Keratinocyte (primary cell): ENCODE measurements around the gene PAIP1. TPM values are rescaled to one million over a fixed set of nuclear protein-coding genes. Genes with fewer than 3 reads are reported as not detected.

Source experiments
- DNase-seq: peaks from one replicate; pipeline ENCODE4 v3.0.0-alpha.2; 2011; ENCODE audit warnings: low read depth, missing footprints, low spot score
- FAIRE-seq: peaks from 2 replicates; lab custom pipeline; 2011; peaks lifted over from hg19 to GRCh38; lab: Jason Lieb, UNC
- H2AFZ ChIP-seq: 2 replicates; pipeline ENCODE4 v1.6.0; 2012; ENCODE audit warnings: low read length, control low read depth, inconsistent platforms; ENCODE audit not compliant: control insufficient read depth
- H3K27ac ChIP-seq: 2 replicates; pipeline ENCODE4 v1.5.1; 2011; ENCODE audit warnings: low read length; ENCODE audit not compliant: control insufficient read depth, insufficient read depth
- H3K27me3 ChIP-seq: 3 replicates; pipeline ENCODE4 v1.6.0; 2011; ENCODE audit warnings: low read length; ENCODE audit not compliant: control insufficient read depth, insufficient read depth; ENCODE audit errors: extremely low read depth
- H3K36me3 ChIP-seq, 2 experiments: 2 replicates in 1 of 2; 3 replicates in 1 of 2; pipeline ENCODE4 v1.5.1; 2011; ENCODE audit warnings: low read length in 2 of 2, mild to moderate bottlenecking in 1 of 2; ENCODE audit not compliant: control insufficient read depth in 2 of 2, insufficient read depth in 2 of 2; ENCODE audit errors: extremely low read depth in 1 of 2
- H3K4me1 ChIP-seq: 3 replicates; pipeline ENCODE4 v1.5.1; 2011; ENCODE audit warnings: low read length; ENCODE audit not compliant: control insufficient read depth, insufficient read depth; ENCODE audit errors: extremely low read depth
- H3K4me2 ChIP-seq: 3 replicates; pipeline ENCODE4 v1.6.0; 2011; ENCODE audit warnings: low read depth, low read length; ENCODE audit not compliant: control insufficient read depth, insufficient read depth; ENCODE audit errors: extremely low read depth
- H3K4me3 ChIP-seq, 3 experiments: fragments of 200-600 bp in 1 of 3; sonication (generic) in 1 of 3; 2 replicates in 2 of 3; 3 replicates in 1 of 3; pipeline ENCODE4 v1.5.1; 2011 to 2016; ENCODE audit warnings: low read length in 3 of 3, mild to moderate bottlenecking in 3 of 3, control low read depth in 2 of 3, inconsistent platforms in 1 of 3, low read depth in 1 of 3, mixed read lengths in 1 of 3, mixed run types in 1 of 3, moderate library complexity in 1 of 3; ENCODE audit not compliant: control insufficient read depth in 2 of 3, insufficient read depth in 2 of 3; ENCODE audit errors: extremely low read depth in 1 of 3
- H3K79me2 ChIP-seq: 2 replicates; pipeline ENCODE4 v1.6.0; 2012; ENCODE audit warnings: low read length; ENCODE audit not compliant: control insufficient read depth, insufficient read depth
- H3K9ac ChIP-seq: 3 replicates; pipeline ENCODE4 v1.6.0; 2011; ENCODE audit warnings: low read length; ENCODE audit not compliant: control insufficient read depth, insufficient read depth; ENCODE audit errors: extremely low read depth
- H3K9me1 ChIP-seq: 3 replicates; pipeline ENCODE4 v1.6.0; 2011; ENCODE audit warnings: low read length; ENCODE audit not compliant: control insufficient read depth, insufficient read depth; ENCODE audit errors: extremely low read depth
- H3K9me3 ChIP-seq: 2 replicates; pipeline ENCODE4 v1.5.1; 2012; ENCODE audit warnings: low read depth, low read length; ENCODE audit not compliant: control insufficient read depth
- H4K20me1 ChIP-seq: 3 replicates; pipeline ENCODE4 v1.6.0; 2011; ENCODE audit warnings: low read length; ENCODE audit not compliant: control insufficient read depth, insufficient read depth; ENCODE audit errors: extremely low read depth
- EZH2 ChIP-seq: IDR thresholded peaks from one replicate; pipeline ENCODE4 v1.6.1; 2012; ENCODE audit warnings: inconsistent platforms, mild to moderate bottlenecking, low read length, moderate library complexity
- dilution Hi-C: fragments of 300-500 bp; cut with MboI; formaldehyde crosslinking; loops from one replicate; pipeline ENCODE4 v1.7.0; 2020; ENCODE audit warnings: low sequenced_read_pairs; ENCODE audit not compliant: extremely low pct_ligation_motif_present
- polyA minus RNA-seq, 3 experiments: library from RNA; depleted of rRNA, polyadenylated mRNA; stranded (reverse); fragments of >200 nt; gene quantifications; 1 replicate in 1 of 3; 2 replicates in 1 of 3; 3 replicates in 1 of 3; pipeline ENCODE4 v1.2.3, GENCODE V29; 2011
- polyA plus RNA-seq, 5 experiments: library from polyadenylated mRNA; depleted of rRNA in 3 of 5; stranded (reverse) in 3 of 5; stranded (forward) in 1 of 5; unstranded in 1 of 5; fragments of >200 nt; gene quantifications; 1 replicate in 1 of 5; 2 replicates in 3 of 5; 3 replicates in 1 of 5; pipeline versions ENCODE4 v1.2.1 to v1.2.3, GENCODE V29; 2011 to 2012; ENCODE audit warnings: missing spikeins in 2 of 5, low read depth in 1 of 5, low replicate concordance in 1 of 5
- TF ChIP-seq, protein P1 (sequence below), 3 experiments: IDR thresholded peaks in 1 of 3; conservative IDR thresholded peaks in 1 of 3; optimal IDR thresholded peaks in 1 of 3; 2 replicates in 2 of 3; 3 replicates in 1 of 3; pipeline versions ENCODE3 to v1.5.1; 2011; ENCODE audit warnings: low read length in 3 of 3, mild to moderate bottlenecking in 3 of 3, moderate library complexity in 2 of 3, control low read depth in 1 of 3, inconsistent platforms in 1 of 3; ENCODE audit not compliant: insufficient read depth in 2 of 3; ENCODE audit errors: extremely low read depth in 1 of 3

The PAIP1 gene, protein sequence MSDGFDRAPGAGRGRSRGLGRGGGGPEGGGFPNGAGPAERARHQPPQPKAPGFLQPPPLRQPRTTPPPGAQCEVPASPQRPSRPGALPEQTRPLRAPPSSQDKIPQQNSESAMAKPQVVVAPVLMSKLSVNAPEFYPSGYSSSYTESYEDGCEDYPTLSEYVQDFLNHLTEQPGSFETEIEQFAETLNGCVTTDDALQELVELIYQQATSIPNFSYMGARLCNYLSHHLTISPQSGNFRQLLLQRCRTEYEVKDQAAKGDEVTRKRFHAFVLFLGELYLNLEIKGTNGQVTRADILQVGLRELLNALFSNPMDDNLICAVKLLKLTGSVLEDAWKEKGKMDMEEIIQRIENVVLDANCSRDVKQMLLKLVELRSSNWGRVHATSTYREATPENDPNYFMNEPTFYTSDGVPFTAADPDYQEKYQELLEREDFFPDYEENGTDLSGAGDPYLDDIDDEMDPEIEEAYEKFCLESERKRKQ
- polyA plus RNA-seq (84.0 to 115 TPM (median 102 TPM) in 3 replicates), polyA minus RNA-seq (31.9 to 82.5 TPM (median 74.7 TPM) in 3 replicates)
- polyA plus RNA-seq (2011; ENCODE audit: low read depth), result 71.9 TPM
- polyA plus RNA-seq (2011; cell fraction: cytosol; rRNA removed), result 74.5 and 169 TPM in 2 replicates
- 62.8 and 69.5 TPM in 2 replicates for polyA plus RNA-seq (2011; cell fraction: nucleus; rRNA removed)
- 60.4 and 61.1 TPM in 2 replicates for polyA plus RNA-seq (2012; ENCODE audit: low replicate concordance)
- 59.7 TPM for polyA minus RNA-seq (2011; cell fraction: cytosol; rRNA and poly(A)+ RNA removed)
- polyA minus RNA-seq (2011; cell fraction: nucleus; rRNA and poly(A)+ RNA removed), result 24.3 and 39.0 TPM in 2 replicates

DNA sequence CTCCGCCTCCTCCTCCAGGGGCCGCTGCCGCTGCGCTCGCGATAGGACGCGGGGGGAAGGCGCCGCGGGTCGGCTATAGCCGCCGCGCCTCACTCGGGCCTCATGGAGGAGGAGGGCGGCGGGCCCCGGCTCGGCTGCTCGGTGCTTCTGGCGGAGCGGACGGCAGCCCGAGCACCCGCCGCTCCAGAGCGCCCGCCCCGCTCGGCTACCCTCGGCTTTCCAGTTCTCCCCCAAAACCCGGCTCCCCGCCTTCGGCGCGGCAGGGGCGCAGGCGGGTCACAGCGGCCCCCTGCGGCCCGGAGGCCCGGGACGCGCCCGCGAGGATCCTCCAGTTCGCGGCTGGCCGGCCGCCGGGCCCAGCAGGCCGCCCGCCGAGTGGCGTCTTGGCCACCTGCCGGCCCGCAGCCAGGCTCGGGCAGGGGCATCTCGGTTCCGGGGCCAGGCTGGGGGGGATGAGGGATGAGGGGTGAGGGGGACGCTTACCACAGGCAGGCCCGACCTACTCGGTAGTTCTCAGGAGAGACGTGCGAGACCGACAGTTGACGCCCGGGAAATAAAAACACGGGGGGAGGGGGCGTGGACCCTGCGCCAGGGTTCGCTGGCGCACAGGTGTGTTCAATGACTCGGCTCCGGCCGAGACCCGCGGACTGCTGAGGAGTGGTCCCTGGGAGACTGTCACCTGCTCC lies at the start of gene PAIP1:
PAIP1 (minus strand) TSS at position 221 of the 686 bp plus-strand sequence. CDS start 231 bp downstream, outside the sequence.
- TF ChIP-seq, protein P1, sequence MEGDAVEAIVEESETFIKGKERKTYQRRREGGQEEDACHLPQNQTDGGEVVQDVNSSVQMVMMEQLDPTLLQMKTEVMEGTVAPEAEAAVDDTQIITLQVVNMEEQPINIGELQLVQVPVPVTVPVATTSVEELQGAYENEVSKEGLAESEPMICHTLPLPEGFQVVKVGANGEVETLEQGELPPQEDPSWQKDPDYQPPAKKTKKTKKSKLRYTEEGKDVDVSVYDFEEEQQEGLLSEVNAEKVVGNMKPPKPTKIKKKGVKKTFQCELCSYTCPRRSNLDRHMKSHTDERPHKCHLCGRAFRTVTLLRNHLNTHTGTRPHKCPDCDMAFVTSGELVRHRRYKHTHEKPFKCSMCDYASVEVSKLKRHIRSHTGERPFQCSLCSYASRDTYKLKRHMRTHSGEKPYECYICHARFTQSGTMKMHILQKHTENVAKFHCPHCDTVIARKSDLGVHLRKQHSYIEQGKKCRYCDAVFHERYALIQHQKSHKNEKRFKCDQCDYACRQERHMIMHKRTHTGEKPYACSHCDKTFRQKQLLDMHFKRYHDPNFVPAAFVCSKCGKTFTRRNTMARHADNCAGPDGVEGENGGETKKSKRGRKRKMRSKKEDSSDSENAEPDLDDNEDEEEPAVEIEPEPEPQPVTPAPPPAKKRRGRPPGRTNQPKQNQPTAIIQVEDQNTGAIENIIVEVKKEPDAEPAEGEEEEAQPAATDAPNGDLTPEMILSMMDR (optimal IDR thresholded peaks at IDR 0.05 in 1 of 3, IDR thresholded peaks at IDR 0.05 in 1 of 3, conservative IDR thresholded peaks at IDR 0.05 in 1 of 3; ENCODE audit: extremely low read depth in 1 of 3, insufficient read depth in 2 of 3, low read length in 3 of 3), result peak in 2 of 3 experiments; percentile 51 to 61
- no peak for TF ChIP-seq EZH2
- Histone ChIP-seq H3K9me3 (no peaks in the 10 kb centered on the region), H3K36me3 (peaks cover 0 to 20% of the 10 kb centered on the region in 2 experiments), H3K9me1 (no peaks in the 10 kb centered on the region), H3K27ac (peak within 1 kb of the TSS; percentile 86), H3K4me2 (peak within 1 kb of the TSS; percentile 90), H3K79me2 (peaks cover 44% of the 10 kb centered on the region), H3K27me3 (no peaks in the 10 kb centered on the region), H4K20me1 (no peaks in the 10 kb centered on the region), H3K4me3 (peak within 1 kb of the TSS; percentile 78 to 98 (median 97)), H3K4me1 (peaks cover 20% of the 10 kb centered on the region), H2AFZ (peak within 1 kb of the TSS; percentile 70), H3K9ac (peak within 1 kb of the TSS; percentile 92)
- dilution Hi-C loops, result no loop called here
- no peak for DNase-seq
- FAIRE-seq, result no peak

DNA sequence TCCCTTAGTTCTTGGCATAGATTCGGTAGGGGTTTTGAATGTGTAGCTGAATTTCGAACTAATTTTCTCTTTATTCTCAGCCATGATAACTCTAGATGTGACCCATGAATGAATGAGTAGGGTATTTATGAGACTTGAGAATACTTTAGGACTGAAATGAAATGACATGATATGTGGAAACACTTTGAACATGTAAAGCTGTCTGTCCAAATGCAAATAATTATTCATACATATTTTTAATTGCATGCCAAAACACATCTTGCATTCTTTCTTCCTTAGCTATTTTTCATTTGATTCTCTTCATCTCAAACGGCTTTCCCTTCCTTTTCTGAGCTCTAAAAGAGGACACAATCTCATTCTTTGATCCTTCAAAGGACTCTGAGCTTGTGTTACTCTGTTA lies 49.5 kb upstream of the PAIP1 start:
- no peak overlapping the region for H3K4me3 ChIP-seq
- peaks cover 0 to 2% of the 10 kb centered on the region in 2 experiments for H3K36me3 ChIP-seq
- TF ChIP-seq, protein P1 (optimal IDR thresholded peaks at IDR 0.05 in 1 of 3, IDR thresholded peaks at IDR 0.05 in 1 of 3, conservative IDR thresholded peaks at IDR 0.05 in 1 of 3; ENCODE audit: extremely low read depth in 1 of 3, insufficient read depth in 2 of 3, low read length in 3 of 3), result no peak
- no peak for TF ChIP-seq EZH2
- no peaks in the 10 kb centered on the region for H4K20me1 ChIP-seq
- H3K27ac ChIP-seq, result no peak overlapping the region
- no peaks in the 10 kb centered on the region for H3K9me3 ChIP-seq
- no peaks in the 10 kb centered on the region for H3K9me1 ChIP-seq
- dilution Hi-C loops, result no loop called here
- H2AFZ ChIP-seq, result no peak overlapping the region
- no peaks in the 10 kb centered on the region for H3K27me3 ChIP-seq
- peak overlapping the region; percentile 18 for H3K4me2 ChIP-seq
- FAIRE-seq (no peak), DNase-seq (no peak)
- H3K4me1 ChIP-seq, result peaks cover 28% of the 10 kb centered on the region
- no peak overlapping the region for H3K9ac ChIP-seq
- peaks cover 9% of the 10 kb centered on the region for H3K79me2 ChIP-seq
